RCC 7860 (cell line): ENCODE data around the gene ANKUB1.
"Not testable (repeated sequence)": the region's sequence is repeated elsewhere in the genome, so short reads cannot be mapped to it uniquely, and the experiment has no call there.

ENCODE experiments used
- DNase-seq: peaks from one replicate; pipeline ENCODE4 v3.0.0-alpha.2; 2015; ENCODE audit warnings: low spot score
- FAIRE-seq: peaks from 2 replicates; lab custom pipeline; 2012; peaks lifted over from hg19 to GRCh38; lab: Jason Lieb, UNC

Gene ANKUB1

GRCh38 chr3:149792452-149793270 lies at the start of gene ANKUB1:
TSS of gene ANKUB1 (minus strand) at chr3:149792554. CDS start at chr3:149792366, 188 bp downstream.
- DNase-seq = no peak
- FAIRE-seq = no peak

- FAIRE-seq (no peak), DNase-seq (no peak)
Measured at GRCh38 chr3:149839896-149840295, 47.5 kb upstream of the ANKUB1 start.

GRCh38 chr3:149839469-149839868 lies 47.1 kb upstream of the ANKUB1 start:
- not testable (repeated sequence) for FAIRE-seq, DNase-seq

- not testable (repeated sequence) for FAIRE-seq, DNase-seq
Measured at GRCh38 chr3:149838491-149838890, 46.1 kb upstream of the ANKUB1 start.

- FAIRE-seq (no peak), DNase-seq (no peak)
Measured at GRCh38 chr3:149833241-149833640, 40.9 kb upstream of the ANKUB1 start.

- DNase-seq = no peak
- FAIRE-seq = no peak
Measured at GRCh38 chr3:149832086-149832485, 39.7 kb upstream of the ANKUB1 start.

- DNase-seq (no peak), FAIRE-seq (no peak)
Measured at GRCh38 chr3:149831321-149831720, 39.0 kb upstream of the ANKUB1 start.

GRCh38 chr3:149830902-149831301 lies 38.5 kb upstream of the ANKUB1 start:
- FAIRE-seq (no peak), DNase-seq (no peak)

- not testable (repeated sequence) for DNase-seq, FAIRE-seq
Measured at GRCh38 chr3:149829631-149830030, 37.3 kb upstream of the ANKUB1 start.

- no peak for FAIRE-seq
- no peak for DNase-seq
Measured at GRCh38 chr3:149828390-149828789, 36.0 kb upstream of the ANKUB1 start.

GRCh38 chr3:149826636-149827035 lies 34.3 kb upstream of the ANKUB1 start:
- no peak for DNase-seq
- no peak for FAIRE-seq

- FAIRE-seq = no peak
- no peak for DNase-seq
Measured at GRCh38 chr3:149820183-149820582, 27.8 kb upstream of the ANKUB1 start.

- FAIRE-seq (no peak), DNase-seq (no peak)
Measured at GRCh38 chr3:149819432-149819831, 27.1 kb upstream of the ANKUB1 start.

GRCh38 chr3:149816986-149817385 lies 24.6 kb upstream of the ANKUB1 start:
- no peak for FAIRE-seq
- no peak for DNase-seq

- FAIRE-seq (no peak), DNase-seq (no peak)
Measured at GRCh38 chr3:149816311-149816710, 24.0 kb upstream of the ANKUB1 start.

- no peak for FAIRE-seq
- DNase-seq = no peak
Measured at GRCh38 chr3:149815728-149816127, 23.4 kb upstream of the ANKUB1 start.

GRCh38 chr3:149815321-149815720 lies 23.0 kb upstream of the ANKUB1 start:
- FAIRE-seq = no peak
- no peak for DNase-seq

GRCh38 chr3:149813367-149814281 lies 21.3 kb upstream of the ANKUB1 start:
- DNase-seq = peak; percentile 23
- no peak for FAIRE-seq

GRCh38 chr3:149812606-149813366 lies 20.4 kb upstream of the ANKUB1 start, which contains the start of gene RNF13:
TSS of gene RNF13 (plus strand) at chr3:149813215. CDS start at chr3:149846027, 32,812 bp downstream.
- peak; percentile 83 for DNase-seq
- FAIRE-seq = peak; percentile 60

GRCh38 chr3:149812165-149812605 lies 19.8 kb upstream of the ANKUB1 start:
- FAIRE-seq = peak; percentile 67

GRCh38 chr3:149810846-149811245 lies 18.5 kb upstream of the ANKUB1 start:
- no peak for DNase-seq

More at GRCh38 chr3:149812165-149812605, 19.8 kb upstream of the ANKUB1 start:
- DNase-seq = no peak

More at GRCh38 chr3:149810846-149811245, 18.5 kb upstream of the ANKUB1 start:
- no peak for FAIRE-seq
